DOHH2 (cell line): ENCODE measurements around the gene ITPR3.

Source experiments
- H3F3A ChIP-seq: fragments of 200-600 bp; sonication (generic), shearing (Covaris generic); 2 replicates; pipeline ENCODE4 v1.6.0; 2016; ENCODE audit warnings: antibody characterized with exemption, mild to moderate bottlenecking; ENCODE audit not compliant: control insufficient read depth, insufficient read depth
- H3K27ac ChIP-seq: fragments of 200-600 bp; sonication (generic); 2 replicates; pipeline ENCODE4 v1.5.1; 2014; ENCODE audit warnings: low read depth, mild to moderate bottlenecking, low read length, moderate library complexity
- H3K27me3 ChIP-seq: fragments of 200-600 bp; sonication (generic); 2 replicates; pipeline ENCODE4 v1.6.1; 2014; ENCODE audit warnings: mild to moderate bottlenecking, low read length, mixed read lengths; ENCODE audit not compliant: control insufficient read depth
- H3K36me3 ChIP-seq: fragments of 200-600 bp; sonication (generic); 2 replicates; pipeline ENCODE4 v1.6.1; 2014; ENCODE audit warnings: mild to moderate bottlenecking, low read length, moderate library complexity, mixed read lengths; ENCODE audit not compliant: control insufficient read depth
- H3K4me1 ChIP-seq: fragments of 200-600 bp; sonication (generic); 2 replicates; pipeline ENCODE4 v1.6.1; 2014; ENCODE audit warnings: mild to moderate bottlenecking, low read length, mixed read lengths; ENCODE audit not compliant: control insufficient read depth
- H3K4me2 ChIP-seq: fragments of 200-600 bp; sonication (generic); 2 replicates; pipeline ENCODE4 v1.6.0; 2014; ENCODE audit warnings: mild to moderate bottlenecking, low read length, moderate library complexity
- H3K4me3 ChIP-seq: fragments of 200-600 bp; sonication (generic); 2 replicates; pipeline ENCODE4 v1.5.1; 2014; ENCODE audit warnings: mild to moderate bottlenecking, low read length, mixed read lengths
- H3K79me2 ChIP-seq: fragments of 200-600 bp; sonication (generic); 2 replicates; pipeline ENCODE4 v1.6.1; 2014; ENCODE audit warnings: mild to moderate bottlenecking, low read length, mixed read lengths; ENCODE audit not compliant: control insufficient read depth
- H3K9me2 ChIP-seq: fragments of 200-600 bp; sonication (generic); replicated peaks from 2 replicates; pipeline ENCODE4 v1.6.1; 2014; ENCODE audit warnings: mild to moderate bottlenecking, low read length, mixed read lengths; ENCODE audit not compliant: control insufficient read depth
- H3K9me3 ChIP-seq: fragments of 200-600 bp; sonication (generic); 2 replicates; pipeline ENCODE4 v1.6.1; 2014; ENCODE audit warnings: antibody characterized with exemption, low read length, mixed read lengths; ENCODE audit not compliant: control insufficient read depth, insufficient read depth
- H4K20me1 ChIP-seq: fragments of 200-600 bp; sonication (generic); 2 replicates; pipeline ENCODE4 v1.6.0; 2014; ENCODE audit warnings: low read depth, mild to moderate bottlenecking, antibody characterized with exemption, low read length, moderate library complexity; ENCODE audit not compliant: control insufficient read depth, insufficient read depth
- EZH2phosphoT487 ChIP-seq: fragments of 200-600 bp; sonication (generic); IDR thresholded peaks from 2 replicates; pipeline ENCODE4 v1.6.1; 2017; ENCODE audit warnings: borderline replicate concordance, mild to moderate bottlenecking, antibody characterized with exemption, low read length, moderate library complexity, mixed read lengths
- TF ChIP-seq, protein P1 (sequence below): fragments of 200-600 bp; sonication (generic); IDR thresholded peaks from one replicate; pipeline ENCODE4 v1.5.1; 2014; ENCODE audit warnings: antibody characterized with exemption, mild to moderate bottlenecking, low read depth, low read length; ENCODE audit not compliant: poor library complexity, severe bottlenecking

ITPR3 gene

DNA sequence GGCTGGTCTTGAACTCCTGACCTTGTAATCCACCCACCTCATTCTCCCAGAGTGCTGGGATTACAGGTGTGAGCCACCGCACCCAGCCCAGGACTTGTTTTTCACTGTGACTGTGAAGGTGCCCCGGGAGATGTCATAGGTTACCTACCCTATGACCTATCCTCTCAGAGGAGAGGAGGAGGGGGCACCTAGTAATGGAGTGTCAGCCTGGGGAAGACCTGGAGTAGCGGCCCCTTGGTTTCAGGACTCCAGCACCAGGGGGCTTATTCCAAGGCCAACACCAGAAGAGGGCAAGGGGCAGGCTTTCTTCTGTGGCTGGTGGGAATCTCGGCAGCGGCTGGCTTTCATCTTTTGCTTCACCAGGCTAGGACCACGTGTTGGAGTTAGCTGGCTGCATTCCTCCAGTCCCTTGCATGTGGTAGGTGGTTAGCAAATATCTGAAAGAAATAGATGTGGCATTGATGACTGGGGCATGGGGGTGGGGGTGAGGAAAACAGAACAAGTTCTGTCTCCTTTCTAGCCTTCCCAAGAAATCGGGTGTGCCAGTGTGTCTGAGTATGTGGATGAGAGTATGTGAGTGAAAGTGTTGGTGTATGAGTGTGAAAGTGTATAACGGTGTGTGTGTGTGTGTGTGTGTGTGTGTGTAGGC, 7.9 kb upstream of the ITPR3 start:
- Histone ChIP-seq H3K79me2 (no peaks in the 10 kb centered on the region), H3K27ac (no peak overlapping the region), H3F3A (no peaks in the 10 kb centered on the region), H3K27me3 (no peaks in the 10 kb centered on the region), H3K36me3 (no peaks in the 10 kb centered on the region), H3K4me3 (no peak overlapping the region), H3K4me1 (peaks cover 35% of the 10 kb centered on the region), H3K9me3 (no peaks in the 10 kb centered on the region), H3K4me2 (no peak overlapping the region), H4K20me1 (no peaks in the 10 kb centered on the region), H3K9me2 (no peaks in the 10 kb centered on the region)
- TF ChIP-seq, protein P1, sequence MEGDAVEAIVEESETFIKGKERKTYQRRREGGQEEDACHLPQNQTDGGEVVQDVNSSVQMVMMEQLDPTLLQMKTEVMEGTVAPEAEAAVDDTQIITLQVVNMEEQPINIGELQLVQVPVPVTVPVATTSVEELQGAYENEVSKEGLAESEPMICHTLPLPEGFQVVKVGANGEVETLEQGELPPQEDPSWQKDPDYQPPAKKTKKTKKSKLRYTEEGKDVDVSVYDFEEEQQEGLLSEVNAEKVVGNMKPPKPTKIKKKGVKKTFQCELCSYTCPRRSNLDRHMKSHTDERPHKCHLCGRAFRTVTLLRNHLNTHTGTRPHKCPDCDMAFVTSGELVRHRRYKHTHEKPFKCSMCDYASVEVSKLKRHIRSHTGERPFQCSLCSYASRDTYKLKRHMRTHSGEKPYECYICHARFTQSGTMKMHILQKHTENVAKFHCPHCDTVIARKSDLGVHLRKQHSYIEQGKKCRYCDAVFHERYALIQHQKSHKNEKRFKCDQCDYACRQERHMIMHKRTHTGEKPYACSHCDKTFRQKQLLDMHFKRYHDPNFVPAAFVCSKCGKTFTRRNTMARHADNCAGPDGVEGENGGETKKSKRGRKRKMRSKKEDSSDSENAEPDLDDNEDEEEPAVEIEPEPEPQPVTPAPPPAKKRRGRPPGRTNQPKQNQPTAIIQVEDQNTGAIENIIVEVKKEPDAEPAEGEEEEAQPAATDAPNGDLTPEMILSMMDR, result no peak
- TF ChIP-seq EZH2phosphoT487, result no peak

DNA sequence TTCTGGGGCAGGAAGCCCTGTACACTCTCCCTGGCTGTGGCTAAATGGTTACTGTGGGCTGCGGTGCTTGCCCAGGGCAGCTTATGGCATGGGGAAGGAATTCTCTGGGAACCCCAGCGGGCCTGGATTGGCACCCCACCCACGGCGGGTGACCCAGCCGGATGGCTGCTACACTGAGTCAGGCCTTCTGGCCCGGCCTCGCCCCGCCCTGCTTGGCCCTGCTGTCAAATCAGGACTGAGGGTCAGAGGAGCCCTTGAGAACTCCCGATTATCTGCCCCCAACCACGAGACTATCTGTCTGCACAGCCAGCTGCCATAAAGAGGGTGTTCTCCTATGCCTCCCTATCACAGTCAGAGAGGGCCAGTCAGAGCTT, 7.3 kb upstream of the ITPR3 start:
- no peak overlapping the region for H3K4me2 ChIP-seq
- H3K27me3 ChIP-seq, result no peaks in the 10 kb centered on the region
- H3K4me3 ChIP-seq, result no peak overlapping the region
- no peaks in the 10 kb centered on the region for H3K79me2 ChIP-seq
- no peaks in the 10 kb centered on the region for H3K36me3 ChIP-seq
- no peaks in the 10 kb centered on the region for H3K9me2 ChIP-seq
- TF ChIP-seq EZH2phosphoT487, result no peak
- TF ChIP-seq, protein P1, result no peak
- no peak overlapping the region for H3K27ac ChIP-seq
- no peaks in the 10 kb centered on the region for H4K20me1 ChIP-seq
- no peaks in the 10 kb centered on the region for H3F3A ChIP-seq
- H3K4me1 ChIP-seq, result peaks cover 32% of the 10 kb centered on the region
- H3K9me3 ChIP-seq, result no peaks in the 10 kb centered on the region

DNA sequence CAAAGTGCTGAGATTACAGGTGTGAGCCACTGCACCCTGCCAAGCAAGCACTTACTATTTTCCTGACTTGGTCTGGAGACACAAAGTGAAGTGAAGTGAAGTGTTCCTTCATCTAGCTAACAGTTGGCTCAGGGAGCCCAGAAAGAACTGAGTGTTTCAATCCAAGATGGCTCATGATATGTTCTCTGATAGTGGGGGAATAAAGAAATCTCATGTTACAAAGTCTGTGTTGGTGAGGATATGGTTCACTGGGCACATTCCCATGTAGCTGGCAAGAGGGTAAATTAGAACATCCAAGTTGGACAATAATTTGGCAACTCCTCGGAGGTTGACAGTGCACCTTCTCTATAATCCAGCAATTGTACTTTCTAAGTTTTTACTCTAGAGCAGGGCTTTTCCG, 5.0 kb upstream of the ITPR3 start:
- TF ChIP-seq EZH2phosphoT487, result no peak
- TF ChIP-seq, protein P1, result no peak
- no peak overlapping the region for H3K4me2 ChIP-seq
- H3K4me1 ChIP-seq, result peaks cover 30% of the 10 kb centered on the region

More for the DNA sequence above, 5.0 kb upstream of the ITPR3 start:
- Histone ChIP-seq H3K79me2 (no peaks in the 10 kb centered on the region; the same call in 1 of the 2 replicates), H3K9me3 (no peaks in the 10 kb centered on the region), H3K4me3 (no peak overlapping the region), H3K36me3 (no peaks in the 10 kb centered on the region), H3K27me3 (no peaks in the 10 kb centered on the region), H4K20me1 (no peaks in the 10 kb centered on the region), H3K9me2 (no peaks in the 10 kb centered on the region), H3F3A (no peaks in the 10 kb centered on the region), H3K27ac (no peak overlapping the region)
